Glomerular endothelial cell (primary cell): Measurements from ENCODE around the gene IL23A. TPM values are rescaled to one million over a fixed set of nuclear protein-coding genes. Genes with fewer than 3 reads are reported as not detected.
"Not testable (repeated sequence)": the region's sequence is repeated elsewhere in the genome, so short reads cannot be mapped to it uniquely, and the experiment has no call there.

Experiments used
- DNase-seq: peaks from one replicate; pipeline ENCODE4 v3.0.0-alpha.2; 2011; ENCODE audit warnings: low read depth, low spot score; ENCODE audit errors: extremely low read depth
- total RNA-seq: library from RNA; depleted of rRNA; stranded (reverse); fragments of >200 nt; gene quantifications from 2 replicates; pipeline ENCODE4 v1.2.3, GENCODE V29; 2015

The IL23A gene, protein sequence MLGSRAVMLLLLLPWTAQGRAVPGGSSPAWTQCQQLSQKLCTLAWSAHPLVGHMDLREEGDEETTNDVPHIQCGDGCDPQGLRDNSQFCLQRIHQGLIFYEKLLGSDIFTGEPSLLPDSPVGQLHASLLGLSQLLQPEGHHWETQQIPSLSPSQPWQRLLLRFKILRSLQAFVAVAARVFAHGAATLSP
- 3.0 TPM in 1 of 2 replicates, not detected in the other for total RNA-seq

GRCh38 chr12:56338308-56339157 is at the start of gene IL23A:
Gene IL23A, plus strand, starts transcription at chr12:56338884. Its CDS starts 161 bp downstream, at chr12:56339045.
- no peak for DNase-seq

DNA sequence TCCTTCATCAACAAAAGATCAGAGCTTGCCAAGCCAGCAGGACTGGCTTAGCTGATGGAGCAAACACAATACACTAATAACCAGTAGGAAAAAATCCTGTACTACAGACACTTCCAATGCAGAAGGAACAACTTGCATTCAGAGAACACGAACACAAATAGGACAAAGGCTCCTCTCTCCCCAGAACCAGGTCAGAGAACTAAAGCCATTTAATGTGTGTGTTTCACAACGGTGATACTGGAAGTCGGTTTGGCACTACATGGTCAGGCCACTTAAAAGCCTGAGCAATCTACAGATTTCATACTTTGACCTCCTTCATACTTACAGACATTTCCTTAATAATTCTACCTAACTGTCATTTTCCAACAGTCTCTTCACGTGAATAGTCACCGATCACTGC is 44.9 kb upstream of the IL23A start:
- no peak for DNase-seq

DNA sequence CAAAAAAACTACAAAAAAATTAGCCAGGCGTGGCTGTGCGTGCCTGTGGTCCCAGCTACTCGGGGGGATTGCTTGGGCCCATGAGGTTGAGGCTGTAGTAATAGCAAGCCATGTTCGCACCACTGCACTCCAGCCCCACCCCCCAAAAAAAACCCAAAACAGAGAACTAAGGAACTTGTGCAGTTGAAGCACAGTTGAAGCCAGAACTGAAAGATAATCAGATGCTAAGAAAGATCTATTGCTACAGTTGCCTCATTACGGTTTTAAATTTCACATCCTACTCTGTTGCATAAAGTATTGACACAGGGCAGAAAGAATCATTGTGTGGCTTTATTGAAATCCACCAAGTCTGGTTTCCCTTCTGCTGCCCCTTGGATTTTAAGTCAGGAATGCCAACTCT is 42.4 kb upstream of the IL23A start:
- no peak for DNase-seq

DNA sequence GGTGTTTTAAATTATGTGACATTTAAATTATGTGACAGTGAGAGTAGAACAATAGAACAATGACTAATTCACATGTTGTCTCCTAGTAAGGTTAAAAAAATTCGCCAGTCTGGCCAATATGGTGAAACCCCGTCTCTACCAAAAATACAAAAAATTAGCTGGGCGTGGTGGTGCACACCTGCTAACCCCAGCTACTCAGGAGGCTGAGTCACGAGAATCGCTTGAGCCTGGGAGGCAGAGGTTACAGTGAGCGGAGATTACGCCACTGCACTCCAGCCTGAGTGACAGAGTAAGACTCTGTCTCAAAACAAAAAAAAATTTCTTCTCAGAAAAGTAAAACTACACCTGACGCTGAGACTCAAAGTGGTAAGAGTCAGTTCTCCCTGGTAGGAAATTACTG is 41.3 kb upstream of the IL23A start:
- DNase-seq: no peak

- no peak for DNase-seq
Observed at GRCh38 chr12:56298828-56299227, 39.9 kb upstream of the IL23A start.

GRCh38 chr12:56299308-56299852 is 39.3 kb upstream of the IL23A start:
- DNase-seq: no peak

DNA sequence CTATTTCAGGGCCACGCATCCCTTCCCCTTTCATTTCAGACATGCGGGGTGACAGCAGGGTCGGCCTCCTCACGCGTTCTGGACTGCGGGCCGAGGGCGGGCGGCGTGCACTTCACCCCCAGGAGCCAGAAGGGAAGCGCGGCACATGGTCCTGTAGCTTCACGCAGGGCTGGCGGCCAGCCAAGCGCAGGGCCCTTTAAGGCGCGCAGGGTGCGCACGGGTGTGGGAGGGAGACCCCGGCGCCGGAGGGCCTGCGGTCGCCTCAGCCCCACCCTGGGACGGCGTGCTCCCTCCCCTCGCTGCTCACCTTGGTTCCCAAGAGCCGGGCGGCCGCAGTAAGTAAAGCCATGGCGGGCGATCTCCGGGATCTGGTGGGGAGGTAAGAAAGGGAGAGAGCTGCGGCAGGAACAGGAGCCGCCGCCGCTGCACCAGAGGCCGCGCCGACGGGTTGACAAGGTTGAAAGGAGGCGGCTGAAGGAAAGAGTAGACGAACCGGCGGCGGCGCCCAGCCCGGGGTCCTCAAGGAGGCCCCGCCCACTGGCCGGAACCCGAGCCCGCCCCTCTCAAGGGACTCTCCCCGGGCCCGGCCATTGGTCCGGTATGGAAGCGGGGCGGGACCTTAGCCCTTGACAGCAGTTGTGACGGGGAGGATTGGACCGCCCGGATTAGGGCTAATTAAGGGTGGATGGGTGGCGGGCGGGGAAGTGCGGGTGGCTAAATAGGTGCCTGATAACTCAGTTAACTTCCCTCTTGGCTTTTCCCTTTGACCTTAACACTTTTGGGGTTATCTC is 38.6 kb upstream of the IL23A start, which contains the start of gene CS:
TSS of gene CS (minus strand) at position 478 of the 791 bp plus-strand sequence. CDS start at position 349, 129 bp downstream.
- peak; percentile 65 for DNase-seq

GRCh38 chr12:56300644-56301464 is 37.8 kb upstream of the IL23A start:
- no peak for DNase-seq

GRCh38 chr12:56304276-56304675 is 34.4 kb upstream of the IL23A start:
- DNase-seq: no peak

- DNase-seq: no peak
Observed at GRCh38 chr12:56304872-56305590, 33.7 kb upstream of the IL23A start.

GRCh38 chr12:56307221-56307965 is 31.3 kb upstream of the IL23A start:
- no peak for DNase-seq

DNA sequence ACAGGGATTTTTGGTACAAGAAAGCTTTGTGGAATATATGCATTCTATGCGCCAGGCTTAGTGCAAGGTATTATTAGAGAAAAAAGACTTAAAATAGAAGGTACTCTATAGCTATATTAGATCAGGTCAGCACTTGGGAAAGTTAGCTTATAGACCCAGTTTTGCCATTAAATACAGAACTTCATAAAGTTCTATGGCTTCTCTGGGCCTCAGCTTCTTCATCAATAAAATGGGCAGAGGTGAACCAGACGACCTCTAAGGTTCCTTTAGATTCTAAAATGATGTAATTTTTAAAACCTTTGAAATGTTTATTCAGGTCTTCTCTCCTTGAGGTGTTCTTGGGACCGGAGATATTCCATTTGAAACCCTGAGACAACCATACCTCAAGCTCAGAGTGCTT is 30.0 kb upstream of the IL23A start:
- no peak for DNase-seq

- DNase-seq: no peak
Observed at GRCh38 chr12:56311003-56311402, 27.7 kb upstream of the IL23A start.

GRCh38 chr12:56315249-56315621 is 23.4 kb upstream of the IL23A start:
- no peak for DNase-seq

DNA sequence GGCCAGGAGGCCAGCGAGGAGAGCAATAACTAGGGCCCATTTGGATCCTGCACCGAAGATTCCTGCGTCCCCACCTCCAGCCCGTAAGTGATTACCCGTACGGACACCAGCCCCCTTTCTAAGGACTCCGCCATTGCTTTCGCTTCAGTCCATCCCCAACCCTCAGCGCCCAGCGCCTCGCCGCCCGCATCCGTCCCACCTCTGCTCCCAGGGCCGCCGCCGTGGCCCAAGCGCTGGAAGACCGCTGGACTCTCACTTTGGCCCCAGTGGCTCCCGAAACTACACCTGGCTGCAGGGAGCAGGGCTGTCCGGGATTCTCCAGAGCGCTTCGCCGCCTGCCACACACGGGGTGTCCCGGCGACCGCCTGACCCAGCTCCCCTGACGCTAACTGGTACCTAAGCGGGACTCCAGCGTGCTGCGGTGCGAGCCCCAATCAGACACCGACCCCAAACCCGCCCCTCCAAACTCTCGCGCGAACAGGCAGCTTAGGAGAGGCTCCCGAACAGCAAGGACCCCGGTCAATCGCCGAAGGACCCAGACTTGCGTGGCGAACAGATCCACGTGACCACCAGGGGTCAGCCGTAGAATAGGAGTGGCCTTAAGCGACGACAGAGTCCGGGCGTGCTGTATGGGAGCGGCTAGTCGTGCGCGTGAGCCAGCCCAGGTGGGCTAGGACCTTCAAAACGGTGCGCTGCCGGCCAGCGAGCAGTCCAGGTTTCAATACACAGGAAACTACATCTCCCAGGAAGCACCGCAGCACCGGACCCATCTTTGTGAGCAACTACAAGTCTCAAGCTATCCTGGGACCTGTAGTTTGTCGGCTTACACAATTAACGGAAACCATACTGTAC is 22.8 kb upstream of the IL23A start, which contains the start of gene CNPY2:
TSS of gene CNPY2 (minus strand) at position 367 of the 852 bp plus-strand sequence. CDS start 771 bp downstream, outside the sequence.
- DNase-seq: peak; percentile 85

- DNase-seq: no peak
Observed at GRCh38 chr12:56317675-56318074, 21.0 kb upstream of the IL23A start.

DNA sequence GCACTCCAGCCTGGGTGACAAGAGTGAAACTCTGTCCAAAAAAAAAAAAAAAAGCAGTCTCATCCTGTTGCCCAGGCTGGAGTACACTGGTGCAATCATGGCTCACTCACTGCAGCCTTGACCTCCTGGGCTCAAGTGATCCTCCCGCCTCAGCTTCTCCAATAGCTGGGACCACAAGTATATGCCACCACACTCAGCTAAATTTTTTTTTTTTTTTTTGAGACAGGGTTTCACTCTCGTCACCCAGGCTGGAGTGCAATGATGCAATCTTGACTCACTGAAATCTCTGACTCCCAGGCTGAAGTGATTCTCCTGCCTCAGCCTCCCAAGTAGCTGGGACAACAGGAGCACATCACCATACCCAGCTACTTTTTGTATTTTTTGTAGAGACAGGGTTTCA is 17.7 kb upstream of the IL23A start:
- no peak for DNase-seq

GRCh38 chr12:56321610-56322009 is 17.1 kb upstream of the IL23A start:
- DNase-seq: not testable (repeated sequence)
